Lower lobe of right lung (tissue), 2 donors: ENCODE measurements around the gene KLF5. TPM values are rescaled to one million over a fixed set of nuclear protein-coding genes. Genes with fewer than 3 reads are reported as not detected.

Experiments used
- ATAC-seq, 2 donors: fragments of 200-7000 bp; cut with Tn5 transposase; one replicate each; pipeline ENCODE4 v1.9.1; 2020 to 2022; ENCODE audit warnings: mild to moderate bottlenecking in 2 of 2, moderate library complexity in 2 of 2
- DNase-seq: peaks from one replicate; pipeline ENCODE4 v3.0.0-alpha.2; 2020
- H3K27ac ChIP-seq: fragments of 200-600 bp; one replicate; pipeline ENCODE4 v1.8.0; 2022
- H3K27me3 ChIP-seq: fragments of 200-600 bp; one replicate; pipeline ENCODE4 v1.8.0; 2022; ENCODE audit warnings: low read depth
- H3K36me3 ChIP-seq: fragments of 200-600 bp; one replicate; pipeline ENCODE4 v1.8.0; 2022; ENCODE audit warnings: mild to moderate bottlenecking
- H3K4me1 ChIP-seq: fragments of 200-600 bp; one replicate; pipeline ENCODE4 v1.8.0; 2022
- H3K4me3 ChIP-seq: fragments of 200-600 bp; one replicate; pipeline ENCODE4 v1.8.0; 2022; ENCODE audit warnings: mild to moderate bottlenecking
- H3K9me3 ChIP-seq: fragments of 200-600 bp; one replicate; pipeline ENCODE4 v1.8.0; 2022
- CTCF ChIP-seq: fragments of 200-600 bp; IDR thresholded peaks from one replicate; pipeline ENCODE4 v1.8.0; 2022; ENCODE audit warnings: antibody characterized with exemption, mild to moderate bottlenecking
- intact Hi-C: fragments of 100-400 bp; cut with DNase I; formaldehyde crosslinking; loops from one replicate; pipeline ENCODE4 v1.11.0; 2022
- total RNA-seq: library from RNA; stranded (reverse); fragmentation: NEBNext Ultra II Directional; extraction: Animal tissue kit (Norgen Biotek cat#: 25700); gene quantifications from one replicate; pipeline ENCODE4 v1.2.1, GENCODE V29; 2021
- donor health status: DM: no; HTN: yes; CAD: no; lungs with severe emphysema.

KLF5 gene
- total RNA-seq, 1 donor from 2014 or later: 46.6 TPM

DNA sequence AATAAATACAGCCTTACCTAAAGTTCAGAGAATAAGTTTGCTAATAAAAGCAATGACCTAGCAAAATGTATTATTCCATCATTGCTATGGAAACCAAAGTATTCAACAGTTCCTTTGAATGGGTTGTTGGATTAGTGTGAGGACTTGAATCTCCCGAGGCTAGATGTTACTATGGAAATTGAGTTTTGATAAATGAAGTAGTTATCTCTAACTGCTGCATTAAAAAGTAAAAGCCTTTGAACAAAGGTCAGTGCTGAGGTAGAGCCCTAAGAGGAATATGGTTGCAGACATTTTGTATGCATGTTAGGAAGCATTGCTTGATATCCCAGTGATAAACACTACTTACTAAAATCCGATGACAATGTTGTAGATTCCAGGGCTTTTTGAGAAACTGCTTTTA is 6.2 kb downstream of the KLF5 start:
- ATAC-seq: no peak
- no peak for TF ChIP-seq CTCF
- Histone ChIP-seq H3K4me1 (peaks cover 4% of the 10 kb centered on the region), H3K27ac (no peak overlapping the region), H3K9me3 (no peaks in the 10 kb centered on the region), H3K27me3 (no peaks in the 10 kb centered on the region), H3K36me3 (peaks cover 31% of the 10 kb centered on the region), H3K4me3 (peak overlapping the region; percentile 14)
- DNase-seq: no peak
- intact Hi-C loops: no loop called here

- H3K4me3 ChIP-seq: peak overlapping the region; percentile 14
- no peak overlapping the region for H3K27ac ChIP-seq
- intact Hi-C loops: no loop called here
- no peak for DNase-seq
- ATAC-seq: peak; percentile 29 to 34
- H3K27me3 ChIP-seq: no peaks in the 10 kb centered on the region
- no peaks in the 10 kb centered on the region for H3K4me1 ChIP-seq
- no peaks in the 10 kb centered on the region for H3K9me3 ChIP-seq
- peaks cover 31% of the 10 kb centered on the region for H3K36me3 ChIP-seq
- TF ChIP-seq CTCF: no peak
Measured at GRCh38 chr13:73065665-73066340, 7.0 kb downstream of the KLF5 start.

DNA sequence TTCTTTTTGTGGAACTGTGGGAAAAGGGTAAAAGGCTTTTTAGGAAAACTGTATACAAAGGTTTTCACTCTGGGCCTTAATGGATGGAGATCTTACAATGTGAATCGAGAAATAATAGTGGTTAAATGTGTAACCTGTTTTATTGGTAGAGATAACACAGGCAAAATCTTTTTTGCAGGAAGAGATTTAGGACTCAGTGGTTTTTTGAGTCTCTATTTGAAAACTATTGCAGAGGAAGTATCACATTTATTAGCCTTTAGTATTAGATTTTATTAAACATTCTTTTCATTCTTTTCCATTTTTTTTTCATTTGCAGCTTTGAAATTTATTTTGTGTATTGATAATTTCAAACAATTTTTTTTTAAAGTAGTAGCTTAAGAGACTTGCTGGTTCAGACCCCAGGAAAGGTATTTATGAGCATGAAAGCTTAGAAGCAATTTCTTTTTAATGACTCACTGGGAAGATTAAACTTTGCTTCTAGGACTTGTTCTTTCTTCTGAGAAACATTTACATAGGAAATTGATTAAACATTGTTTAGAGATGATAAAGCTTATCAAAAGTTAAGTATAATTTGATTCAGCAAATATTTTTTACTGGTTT is 10.5 kb downstream of the KLF5 start:
- H3K27me3 ChIP-seq: no peaks in the 10 kb centered on the region
- H3K36me3 ChIP-seq: peaks cover 23% of the 10 kb centered on the region
- H3K27ac ChIP-seq: no peak overlapping the region
- H3K4me1 ChIP-seq: no peaks in the 10 kb centered on the region
- H3K4me3 ChIP-seq: no peak overlapping the region
- no peak for TF ChIP-seq CTCF
- DNase-seq (no peak), ATAC-seq (no peak)
- intact Hi-C loops: no loop called here
- H3K9me3 ChIP-seq: no peaks in the 10 kb centered on the region

DNA sequence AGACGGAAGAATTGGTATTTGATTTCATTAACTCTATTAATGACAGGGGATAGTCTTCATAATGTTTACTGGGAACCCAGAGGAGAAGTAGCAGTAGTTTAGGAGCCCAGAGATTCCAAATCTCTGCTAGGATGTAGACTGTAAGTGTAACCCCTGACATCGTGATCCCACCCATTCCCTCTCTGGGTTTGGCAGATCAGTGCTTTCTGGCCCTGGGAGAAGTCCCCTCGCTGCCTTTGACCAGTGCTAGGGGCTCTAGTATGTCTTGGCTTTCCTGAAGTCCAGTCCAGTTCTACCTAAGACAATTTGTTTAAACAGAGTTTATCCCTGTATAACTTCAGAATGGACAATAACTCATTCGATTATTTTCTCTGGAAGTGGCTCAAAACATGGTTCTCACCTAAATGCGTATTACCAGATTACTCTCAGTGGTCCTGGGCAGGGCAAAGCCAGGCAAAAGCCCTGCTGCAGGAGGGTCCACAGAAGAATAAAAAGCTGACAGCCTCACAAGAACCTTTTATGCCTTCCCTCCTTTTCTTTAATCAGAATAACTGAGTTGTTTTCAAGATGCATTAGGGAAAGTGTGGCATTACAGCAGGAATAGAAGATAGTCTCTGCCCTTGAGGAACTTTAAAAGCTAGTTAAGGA is 11.8 kb downstream of the KLF5 start:
- DNase-seq (no peak), ATAC-seq (no peak)
- no peak overlapping the region for H3K27ac ChIP-seq
- intact Hi-C loops: no loop called here
- H3K36me3 ChIP-seq: peaks cover 10% of the 10 kb centered on the region
- H3K4me1 ChIP-seq: no peaks in the 10 kb centered on the region
- TF ChIP-seq CTCF: no peak
- no peaks in the 10 kb centered on the region for H3K27me3 ChIP-seq
- no peak overlapping the region for H3K4me3 ChIP-seq
- H3K9me3 ChIP-seq: no peaks in the 10 kb centered on the region

- Histone ChIP-seq H3K27ac (no peak overlapping the region), H3K4me3 (no peak overlapping the region), H3K9me3 (no peaks in the 10 kb centered on the region), H3K27me3 (no peaks in the 10 kb centered on the region), H3K4me1 (no peaks in the 10 kb centered on the region), H3K36me3 (peaks cover 15% of the 10 kb centered on the region)
- peak; percentile 15 to 39 for ATAC-seq
- no peak for TF ChIP-seq CTCF
- DNase-seq: no peak
- intact Hi-C loops: no loop called here
Measured at GRCh38 chr13:73072239-73072900, 13.6 kb downstream of the KLF5 start.
